SU-DHL-6 (cell line): ENCODE data around the gene ZNF132.

Source experiments
- EZH2phosphoT487 ChIP-seq: fragments of 200-600 bp; sonication (generic), shearing (Covaris generic); conservative IDR thresholded peaks from 2 replicates; pipeline ENCODE4 v1.6.1; 2018; ENCODE audit warnings: mild to moderate bottlenecking, antibody characterized with exemption, low read length, moderate library complexity, mixed read lengths
- TF ChIP-seq, protein P1 (sequence below): fragments of 200-600 bp; sonication (generic); IDR thresholded peaks from one replicate; pipeline ENCODE4 v1.5.1; 2017; ENCODE audit warnings: antibody characterized with exemption, mild to moderate bottlenecking, low read length, moderate library complexity; ENCODE audit not compliant: insufficient read depth, poor library complexity, severe bottlenecking

DNA sequence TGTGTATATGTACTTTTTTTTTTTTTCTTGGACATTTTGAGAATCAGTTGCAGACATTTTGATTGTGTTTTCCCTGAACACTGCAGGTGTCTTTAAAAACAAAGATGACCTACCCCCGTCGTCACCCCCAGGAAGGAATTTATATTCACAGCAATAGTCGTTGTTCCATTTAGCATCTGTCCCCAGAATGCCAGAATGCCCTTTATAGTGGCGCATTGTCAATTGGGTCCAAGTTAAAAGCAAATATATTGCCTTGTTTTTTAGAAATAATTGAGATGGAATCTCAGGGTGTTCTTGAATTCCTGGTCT is 46.3 kb downstream of the ZNF132 start:
- no peak for TF ChIP-seq EZH2phosphoT487
- TF ChIP-seq, protein P1, sequence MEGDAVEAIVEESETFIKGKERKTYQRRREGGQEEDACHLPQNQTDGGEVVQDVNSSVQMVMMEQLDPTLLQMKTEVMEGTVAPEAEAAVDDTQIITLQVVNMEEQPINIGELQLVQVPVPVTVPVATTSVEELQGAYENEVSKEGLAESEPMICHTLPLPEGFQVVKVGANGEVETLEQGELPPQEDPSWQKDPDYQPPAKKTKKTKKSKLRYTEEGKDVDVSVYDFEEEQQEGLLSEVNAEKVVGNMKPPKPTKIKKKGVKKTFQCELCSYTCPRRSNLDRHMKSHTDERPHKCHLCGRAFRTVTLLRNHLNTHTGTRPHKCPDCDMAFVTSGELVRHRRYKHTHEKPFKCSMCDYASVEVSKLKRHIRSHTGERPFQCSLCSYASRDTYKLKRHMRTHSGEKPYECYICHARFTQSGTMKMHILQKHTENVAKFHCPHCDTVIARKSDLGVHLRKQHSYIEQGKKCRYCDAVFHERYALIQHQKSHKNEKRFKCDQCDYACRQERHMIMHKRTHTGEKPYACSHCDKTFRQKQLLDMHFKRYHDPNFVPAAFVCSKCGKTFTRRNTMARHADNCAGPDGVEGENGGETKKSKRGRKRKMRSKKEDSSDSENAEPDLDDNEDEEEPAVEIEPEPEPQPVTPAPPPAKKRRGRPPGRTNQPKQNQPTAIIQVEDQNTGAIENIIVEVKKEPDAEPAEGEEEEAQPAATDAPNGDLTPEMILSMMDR, result no peak
